Body of pancreas (tissue), 4 donors: ENCODE measurements around the gene SFT2D2. TPM values are rescaled to one million over a fixed set of nuclear protein-coding genes. Genes with fewer than 3 reads are reported as not detected.
"Not testable (repeated sequence)": the region's sequence is repeated elsewhere in the genome, so short reads cannot be mapped to it uniquely, and the experiment has no call there.

Experiments
- ATAC-seq: fragments of 150-250 bp; one replicate; pipeline ENCODE4 v1.9.1; 2016
- DNase-seq, 4 donors: peaks; one replicate each; pipeline ENCODE4 v3.0.0-alpha.2; 2019
- H3K27ac ChIP-seq, 4 donors: fragments of 200-600 bp; sonication (generic); 1 replicate in 3 of 4; 2 replicates in 1 of 4; pipeline versions ENCODE4 v1.5.1 to v1.6.1; 2016 to 2019; ENCODE audit warnings: mild to moderate bottlenecking in 1 of 4, mixed read lengths in 1 of 4, moderate library complexity in 1 of 4
- H3K27me3 ChIP-seq, 2 donors: fragments of 200-600 bp; sonication (generic); one replicate each; pipeline ENCODE4 v1.6.0; 2016; ENCODE audit warnings: mild to moderate bottlenecking in 1 of 2
- H3K36me3 ChIP-seq, 2 donors: fragments of 200-600 bp; sonication (generic); replicated peaks in 1 of 2; 2 replicates each; pipeline ENCODE4 v1.5.1; 2016; ENCODE audit warnings: low read depth in 2 of 2; ENCODE audit not compliant: insufficient read depth in 1 of 2
- H3K4me1 ChIP-seq: fragments of 200-600 bp; sonication (generic); one replicate; pipeline ENCODE4 v1.6.0; 2016
- H3K4me3 ChIP-seq, 2 donors: fragments of 200-600 bp; sonication (generic); 1 replicate in 1 of 2; 2 replicates in 1 of 2; pipeline ENCODE4 v1.5.1; 2016 to 2019
- H3K9me3 ChIP-seq, 3 donors: fragments of 200-600 bp; sonication (generic); 1 replicate in 2 of 3; 2 replicates in 1 of 3; pipeline ENCODE4 v1.5.1; 2016
- POLR2A ChIP-seq, 3 donors: fragments of 450-650 bp; IDR thresholded peaks; one replicate each; pipeline ENCODE4 v1.6.1; 2016; ENCODE audit warnings: antibody characterized with exemption in 3 of 3, mild to moderate bottlenecking in 2 of 3
- WGBS, 2 donors: methylation state at CpG; one replicate each; pipeline ENCODE4 v1.1.5; 2017; 5-methylcytosine and 5-hydroxymethylcytosine counted together
- intact Hi-C: fragments of 100-400 bp; cut with DNase I; formaldehyde crosslinking; loops from one replicate; pipeline ENCODE4 v1.15.1; 2023
- total RNA-seq, 2 donors: library from RNA; depleted of rRNA; stranded (reverse); fragments of >200 nt; gene quantifications; one replicate each; pipeline ENCODE4 v1.1.0, GENCODE V29; 2016
- TF ChIP-seq, protein P1 (sequence below), 7 experiments: fragments of 450-650 bp in 4 of 7; fragments of 200-600 bp in 3 of 7; sonication (generic) in 3 of 7; IDR thresholded peaks; one replicate each; pipeline ENCODE4 v1.5.1; 2016 to 2019; ENCODE audit warnings: antibody characterized with exemption in 7 of 7

Gene SFT2D2
- total RNA-seq, 2 donors from 2014 or later: 13.8 to 19.5 TPM

- Histone ChIP-seq H3K36me3 (no peaks in the 10 kb centered on the region), H3K27ac (peak overlapping the region in 2 of 4 donors; percentile 91 to 92), H3K4me1 (peaks cover 7% of the 10 kb centered on the region), H3K9me3 (no peaks in the 10 kb centered on the region), H3K27me3 (no peaks in the 10 kb centered on the region), H3K4me3 (no peak overlapping the region)
- no peak for ATAC-seq
- DNase-seq: no peak
- TF ChIP-seq, protein P1, sequence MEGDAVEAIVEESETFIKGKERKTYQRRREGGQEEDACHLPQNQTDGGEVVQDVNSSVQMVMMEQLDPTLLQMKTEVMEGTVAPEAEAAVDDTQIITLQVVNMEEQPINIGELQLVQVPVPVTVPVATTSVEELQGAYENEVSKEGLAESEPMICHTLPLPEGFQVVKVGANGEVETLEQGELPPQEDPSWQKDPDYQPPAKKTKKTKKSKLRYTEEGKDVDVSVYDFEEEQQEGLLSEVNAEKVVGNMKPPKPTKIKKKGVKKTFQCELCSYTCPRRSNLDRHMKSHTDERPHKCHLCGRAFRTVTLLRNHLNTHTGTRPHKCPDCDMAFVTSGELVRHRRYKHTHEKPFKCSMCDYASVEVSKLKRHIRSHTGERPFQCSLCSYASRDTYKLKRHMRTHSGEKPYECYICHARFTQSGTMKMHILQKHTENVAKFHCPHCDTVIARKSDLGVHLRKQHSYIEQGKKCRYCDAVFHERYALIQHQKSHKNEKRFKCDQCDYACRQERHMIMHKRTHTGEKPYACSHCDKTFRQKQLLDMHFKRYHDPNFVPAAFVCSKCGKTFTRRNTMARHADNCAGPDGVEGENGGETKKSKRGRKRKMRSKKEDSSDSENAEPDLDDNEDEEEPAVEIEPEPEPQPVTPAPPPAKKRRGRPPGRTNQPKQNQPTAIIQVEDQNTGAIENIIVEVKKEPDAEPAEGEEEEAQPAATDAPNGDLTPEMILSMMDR (IDR thresholded peaks at IDR 0.05): no peak
- TF ChIP-seq POLR2A (IDR thresholded peaks at IDR 0.05): no peak
- 29 to 41% methylated on average over 2 of the region's 2 CpGs for WGBS, 2 donors
- intact Hi-C loops: no loop called here
These were observed 45.7 kb upstream of the SFT2D2 start for GRCh38 chr1:168180148-168180524.

DNA sequence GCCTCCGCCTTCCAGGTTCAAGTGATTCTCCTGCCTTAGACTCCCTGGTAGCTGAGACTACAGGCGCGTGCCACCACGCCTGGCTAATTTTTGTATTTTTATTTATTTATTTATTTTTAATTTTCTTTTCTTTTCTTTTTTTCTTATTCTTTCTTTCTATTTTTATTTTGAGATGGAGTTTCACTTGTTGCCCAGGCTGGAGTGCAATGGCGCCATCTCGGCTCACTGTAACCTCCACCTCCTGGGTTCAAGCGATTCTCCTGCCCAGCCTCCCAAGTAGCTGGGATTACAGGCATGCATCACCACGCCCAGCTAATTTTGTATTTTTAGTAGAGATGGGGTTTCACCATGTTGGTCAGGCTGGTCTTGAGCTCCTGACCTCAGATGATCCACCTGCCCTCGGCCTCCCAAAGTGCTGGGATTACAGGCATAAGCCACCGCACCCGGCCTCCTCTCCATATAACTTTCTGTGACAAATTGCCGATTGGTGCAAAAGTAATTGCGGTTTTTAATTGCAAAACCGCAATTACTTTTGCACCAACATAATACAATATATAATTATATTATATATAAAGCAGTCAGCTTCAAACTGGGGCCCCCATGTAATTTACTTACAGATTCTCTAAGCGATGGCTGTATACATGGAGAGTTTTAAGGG is 44.6 kb upstream of the SFT2D2 start:
- H3K27ac ChIP-seq, H3K4me3 ChIP-seq, H3K27me3 ChIP-seq, H3K36me3 ChIP-seq, H3K4me1 ChIP-seq, H3K9me3 ChIP-seq, ATAC-seq, DNase-seq, intact Hi-C loops: not testable (repeated sequence)
- 94 to 95% methylated on average over 15 of the region's 15 CpGs for WGBS, 2 donors

GRCh38 chr1:168187177-168187576 is 38.6 kb upstream of the SFT2D2 start:
- Histone ChIP-seq H3K9me3 (no peaks in the 10 kb centered on the region), H3K4me1 (no peaks in the 10 kb centered on the region), H3K27ac (no peak overlapping the region), H3K27me3 (no peaks in the 10 kb centered on the region), H3K36me3 (peaks cover 0 to 3% of the 10 kb centered on the region in 2 donors), H3K4me3 (no peak overlapping the region)
- intact Hi-C loops: no loop called here
- DNase-seq (no peak), ATAC-seq (no peak)
- no peak for TF ChIP-seq POLR2A (IDR thresholded peaks at IDR 0.05)
- TF ChIP-seq, protein P1 (IDR thresholded peaks at IDR 0.05): no peak

- WGBS, 2 donors: 68 to 76% methylated on average over 2 of the region's 2 CpGs
- H3K27me3 ChIP-seq: no peaks in the 10 kb centered on the region
- TF ChIP-seq POLR2A (IDR thresholded peaks at IDR 0.05): no peak
- TF ChIP-seq, protein P1 (IDR thresholded peaks at IDR 0.05): no peak
- ATAC-seq: no peak
- no peaks in the 10 kb centered on the region for H3K9me3 ChIP-seq
- no peak overlapping the region for H3K4me3 ChIP-seq
- H3K36me3 ChIP-seq: peaks cover 0 to 3% of the 10 kb centered on the region in 2 donors
- DNase-seq: no peak
- intact Hi-C loops: no loop called here
- H3K4me1 ChIP-seq: no peaks in the 10 kb centered on the region
- H3K27ac ChIP-seq: no peak overlapping the region
These were observed 35.4 kb upstream of the SFT2D2 start for GRCh38 chr1:168190403-168190802.

DNA sequence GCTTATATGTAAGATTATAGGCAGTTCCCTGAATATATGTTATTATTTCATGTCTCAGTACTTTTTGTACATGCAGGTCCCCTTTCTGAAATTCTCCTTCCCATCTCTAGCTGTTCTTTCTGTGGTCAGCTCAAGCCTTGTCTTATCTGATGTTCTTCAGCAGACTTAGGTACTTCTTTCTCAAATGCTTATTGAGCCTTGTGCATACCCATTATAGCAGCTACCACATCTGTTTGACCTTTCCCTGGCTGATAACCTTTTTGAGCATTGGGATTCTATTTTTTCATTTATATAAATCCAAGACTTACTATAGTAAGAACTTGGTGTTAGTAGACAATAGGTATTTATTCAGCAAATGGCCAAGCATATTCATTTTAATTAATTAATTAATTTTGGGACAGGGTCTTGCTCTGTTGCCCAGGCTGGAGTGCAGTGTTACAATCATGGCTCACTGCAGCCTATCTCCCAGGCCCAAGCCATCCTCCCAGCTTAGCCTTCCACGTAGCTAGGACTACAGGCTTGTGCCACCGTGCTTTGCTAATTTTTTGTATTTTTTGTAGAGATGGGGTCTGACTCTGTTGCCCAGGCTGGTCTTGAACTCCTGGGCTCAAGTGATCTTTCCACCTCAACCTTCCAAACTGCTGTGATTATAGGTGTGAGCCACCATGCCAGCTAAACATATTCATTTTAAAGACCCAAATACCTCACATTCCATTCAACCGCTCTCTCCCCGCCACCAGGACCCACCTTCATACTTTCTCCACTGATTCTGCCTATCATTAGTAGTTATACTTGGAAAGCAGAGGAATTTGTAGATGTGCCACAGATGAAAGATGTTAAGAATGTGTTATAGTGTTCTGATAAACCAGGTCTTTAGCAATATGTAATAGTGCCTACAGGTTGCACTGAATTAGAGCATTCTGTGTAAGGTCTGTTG is 30.3 kb upstream of the SFT2D2 start:
- Histone ChIP-seq H3K4me3 (no peak overlapping the region), H3K4me1 (no peaks in the 10 kb centered on the region), H3K27me3 (no peaks in the 10 kb centered on the region), H3K27ac (no peak overlapping the region), H3K36me3 (peaks cover 0 to 9% of the 10 kb centered on the region in 2 donors), H3K9me3 (no peaks in the 10 kb centered on the region)
- ATAC-seq (no peak), DNase-seq (no peak)
- no peak for TF ChIP-seq POLR2A (IDR thresholded peaks at IDR 0.05)
- TF ChIP-seq, protein P1 (IDR thresholded peaks at IDR 0.05): no peak
- intact Hi-C loops: no loop called here
- 94 to 99% methylated on average over 4 of the region's 4 CpGs for WGBS, 2 donors
